Jurkat, Clone E6-1 (cell line): Measurements from ENCODE around the gene DGCR8. TPM values are rescaled to one million over a fixed set of nuclear protein-coding genes. Genes with fewer than 3 reads are reported as not detected.

Experiments
- DNase-seq: peaks from one replicate; pipeline ENCODE4 v3.0.0-alpha.2; 2011; ENCODE audit warnings: low read depth, low spot score
- H3K4me3 ChIP-seq: 2 replicates; pipeline ENCODE4 v1.5.1; 2011; ENCODE audit warnings: mild to moderate bottlenecking, low read length, control low read depth, moderate library complexity
- polyA plus RNA-seq: library from polyadenylated mRNA; unstranded; fragments of >200 nt; gene quantifications from one replicate; pipeline ENCODE4 v1.2.1, GENCODE V29; 2012; ENCODE audit warnings: missing spikeins; ENCODE audit not compliant: insufficient read length, insufficient read depth

DGCR8 gene
- 27.9 TPM for polyA plus RNA-seq

- peak; percentile 60 for DNase-seq
- H3K4me3 ChIP-seq: peak within 1 kb of the TSS; percentile 98
Observed at GRCh38 chr22:20079745-20080444, at the start of gene DGCR8. DGCR8 (plus strand) TSS chr22:20080241; CDS start chr22:20085964, 5,723 bp downstream.

- no peak overlapping the region for H3K4me3 ChIP-seq
- no peak for DNase-seq
Observed at GRCh38 chr22:20031732-20032406, 48.2 kb upstream of the DGCR8 start.

- no peak overlapping the region for H3K4me3 ChIP-seq
- no peak for DNase-seq
Observed at GRCh38 chr22:20032407-20032991, 47.5 kb upstream of the DGCR8 start.

- no peak overlapping the region for H3K4me3 ChIP-seq
- DNase-seq: no peak
Observed at GRCh38 chr22:20033045-20033706, 46.9 kb upstream of the DGCR8 start.

GRCh38 chr22:20034143-20034542 lies 45.9 kb upstream of the DGCR8 start:
- no peak overlapping the region for H3K4me3 ChIP-seq
- DNase-seq: no peak

GRCh38 chr22:20035375-20036083 lies 44.5 kb upstream of the DGCR8 start:
- DNase-seq: no peak
- no peak overlapping the region for H3K4me3 ChIP-seq

GRCh38 chr22:20036084-20036482 lies 44.0 kb upstream of the DGCR8 start:
- H3K4me3 ChIP-seq: no peak overlapping the region
- DNase-seq: no peak

GRCh38 chr22:20036535-20037392 lies 43.3 kb upstream of the DGCR8 start:
- no peak overlapping the region for H3K4me3 ChIP-seq

GRCh38 chr22:20037419-20037818 lies 42.6 kb upstream of the DGCR8 start:
- no peak overlapping the region for H3K4me3 ChIP-seq
- DNase-seq: no peak

More at GRCh38 chr22:20036535-20037392, 43.3 kb upstream of the DGCR8 start:
- no peak for DNase-seq

GRCh38 chr22:20038574-20038973 lies 41.5 kb upstream of the DGCR8 start:
- no peak overlapping the region for H3K4me3 ChIP-seq
- no peak for DNase-seq

GRCh38 chr22:20039683-20040325 lies 40.2 kb upstream of the DGCR8 start:
- no peak overlapping the region for H3K4me3 ChIP-seq
- DNase-seq: no peak

- DNase-seq: no peak
- H3K4me3 ChIP-seq: no peak overlapping the region
Observed at GRCh38 chr22:20040327-20041200, 39.5 kb upstream of the DGCR8 start.

GRCh38 chr22:20043057-20043996 lies 36.7 kb upstream of the DGCR8 start:
- DNase-seq: no peak
- no peak overlapping the region for H3K4me3 ChIP-seq

GRCh38 chr22:20043997-20044342 lies 36.1 kb upstream of the DGCR8 start:
- no peak overlapping the region for H3K4me3 ChIP-seq
- DNase-seq: no peak

GRCh38 chr22:20044495-20045151 lies 35.4 kb upstream of the DGCR8 start:
- no peak overlapping the region for H3K4me3 ChIP-seq
- DNase-seq: no peak

GRCh38 chr22:20046730-20047129 lies 33.3 kb upstream of the DGCR8 start:
- DNase-seq: no peak
- no peak overlapping the region for H3K4me3 ChIP-seq
